HG02623 (cell line): ENCODE data around the gene PTS.

Experiments used
- ATAC-seq: cut with Tn5 transposase; IDR thresholded peaks from one replicate; pipeline ENCODE4 v1.9.1; 2021; ENCODE audit warnings: moderate library complexity; ENCODE audit not compliant: unreplicated experiment

Gene PTS

GRCh38 chr11:112260490-112260889 is 34.3 kb downstream of the PTS start, which contains the start of gene PLET1:
Gene PLET1, minus strand, starts transcription at chr11:112260860. Its CDS starts 271 bp downstream, at chr11:112260589.
- no peak for ATAC-seq

- no peak for ATAC-seq
Observed at GRCh38 chr11:112265659-112266409, 39.6 kb downstream of the PTS start.

GRCh38 chr11:112266410-112266778 is 40.2 kb downstream of the PTS start:
- no peak for ATAC-seq

- ATAC-seq = no peak
Observed at GRCh38 chr11:112267188-112267591, 41.0 kb downstream of the PTS start.

GRCh38 chr11:112268406-112268805 is 42.2 kb downstream of the PTS start:
- ATAC-seq = no peak

DNA sequence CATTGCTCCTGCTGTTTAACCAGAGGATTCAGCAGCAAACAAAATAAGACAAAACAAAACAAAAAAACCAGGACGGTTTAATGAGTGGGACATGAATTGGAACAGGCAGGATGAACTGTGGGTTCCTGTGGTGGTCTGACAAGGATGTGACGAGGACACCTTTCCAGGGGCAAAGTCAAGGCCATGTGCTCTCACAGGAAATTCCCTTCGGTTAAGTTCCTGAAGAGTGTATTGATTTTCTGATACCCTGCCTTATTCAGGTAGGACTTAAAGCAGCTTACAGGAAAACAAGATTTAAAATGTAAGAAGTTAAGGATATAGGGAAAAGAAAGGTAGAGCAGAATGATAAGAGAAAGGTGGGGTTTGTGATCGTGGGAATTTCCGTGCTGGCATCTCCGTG is 42.9 kb downstream of the PTS start:
- no peak for ATAC-seq

DNA sequence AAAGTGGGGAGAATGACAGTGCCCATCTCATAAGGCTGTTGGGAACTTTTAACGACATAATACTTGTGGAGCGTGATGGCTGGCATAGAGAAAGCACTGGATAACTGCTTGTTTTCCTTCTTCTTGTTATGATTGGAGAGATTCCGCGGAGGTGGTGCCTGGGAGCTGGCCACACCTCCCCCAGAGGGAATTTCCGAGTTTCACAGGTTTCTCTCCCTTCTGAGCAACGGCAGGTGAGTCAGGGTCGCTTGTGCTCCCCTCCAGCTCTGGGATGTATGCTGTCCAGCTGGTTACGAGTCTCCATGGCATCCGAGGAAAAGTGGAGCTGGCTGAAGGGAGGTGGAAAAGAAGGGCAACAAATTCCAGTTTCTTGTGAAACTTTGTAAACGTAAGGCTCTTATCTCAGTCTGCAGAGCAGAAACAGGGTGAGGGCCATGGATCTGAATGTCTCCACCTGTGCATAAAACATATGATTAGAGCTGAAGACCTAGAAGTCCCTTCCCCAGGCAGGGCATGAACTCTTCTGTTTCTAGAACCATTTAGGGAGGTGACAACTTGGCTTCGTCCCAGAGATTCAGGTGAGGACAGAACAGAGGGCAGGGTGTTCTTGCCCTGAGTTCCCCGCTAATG is 44.4 kb downstream of the PTS start:
- ATAC-seq = no peak

DNA sequence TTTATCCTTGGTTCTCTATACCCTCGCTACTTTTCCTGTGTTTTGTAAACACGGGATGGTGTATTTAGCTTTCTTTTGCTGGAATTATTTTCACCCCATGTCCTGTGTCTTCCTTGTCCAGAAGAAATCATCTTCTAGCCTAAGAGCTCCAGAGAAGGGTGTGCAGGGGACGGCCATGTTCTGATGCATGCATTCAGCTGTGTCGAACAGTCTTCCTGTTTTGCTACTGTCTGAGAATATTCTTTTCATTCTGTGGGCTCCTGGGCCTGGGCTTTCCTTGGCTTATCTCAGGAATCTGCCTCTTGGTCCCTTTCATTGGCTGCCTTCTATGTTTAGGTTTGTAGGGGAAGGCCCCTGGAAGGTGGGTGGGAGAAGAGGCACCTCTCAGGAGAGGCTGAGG is 45.0 kb downstream of the PTS start:
- no peak for ATAC-seq

DNA sequence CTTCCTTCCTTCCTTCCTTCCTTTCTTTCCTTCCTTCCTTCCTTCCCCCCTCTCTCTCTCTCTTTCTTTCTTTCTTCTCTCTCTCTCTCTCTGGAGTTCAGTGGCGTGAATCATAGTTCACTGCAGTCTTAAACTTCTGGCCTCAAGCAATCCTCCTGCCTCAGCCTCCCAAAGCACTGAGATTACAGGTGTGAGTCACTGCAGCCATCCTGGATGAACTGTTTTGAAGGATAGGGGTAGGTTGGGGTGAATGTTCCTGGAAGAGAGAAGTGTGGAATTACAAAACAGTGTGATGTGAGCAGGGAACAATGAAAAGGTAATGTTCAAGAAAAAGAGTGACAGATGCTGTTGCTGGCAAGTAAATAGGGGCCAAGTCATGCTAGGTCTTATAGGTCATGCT is 46.8 kb downstream of the PTS start:
- no peak for ATAC-seq

GRCh38 chr11:112274007-112274783 is 48.0 kb downstream of the PTS start:
- no peak for ATAC-seq

DNA sequence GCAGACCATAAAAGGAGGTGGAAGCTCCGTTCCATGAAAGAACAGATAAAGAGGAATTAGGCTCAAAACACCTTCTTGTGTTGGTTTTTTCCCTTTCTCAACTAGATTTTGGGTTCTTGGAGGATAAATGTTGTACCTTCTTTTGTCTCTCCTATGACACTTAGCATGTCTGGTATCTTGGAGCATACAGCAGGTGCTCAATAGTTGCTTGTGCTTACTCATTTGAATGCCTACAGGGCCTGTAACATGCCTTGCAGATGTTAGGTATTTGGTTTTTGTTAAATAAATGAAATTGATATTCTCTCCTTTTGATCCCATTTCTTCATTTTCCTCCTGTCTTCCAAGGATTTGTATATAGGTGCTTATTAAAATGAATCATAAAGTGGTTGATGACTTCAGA is 50.8 kb downstream of the PTS start:
- no peak for ATAC-seq

- no peak for ATAC-seq
Observed at GRCh38 chr11:112277941-112278340, 51.7 kb downstream of the PTS start.

- ATAC-seq = no peak
Observed at GRCh38 chr11:112278803-112279202, 52.6 kb downstream of the PTS start.

GRCh38 chr11:112279901-112280267 is 53.7 kb downstream of the PTS start:
- ATAC-seq = peak; percentile 32

- peak; percentile 71 for ATAC-seq
Observed at GRCh38 chr11:112280268-112281126, 54.3 kb downstream of the PTS start.

- no peak for ATAC-seq
Observed at GRCh38 chr11:112281726-112282125, 55.5 kb downstream of the PTS start.
